HG03139 (cell line): ENCODE results near the gene NECTIN2.
A peak's percentile ranks its signal among the peaks of the same experiment; 100 is the strongest.
"Not testable (repeated sequence)": the region's sequence is repeated elsewhere in the genome, so short reads cannot be mapped to it uniquely, and the experiment has no call there.

Source experiments
- ATAC-seq: cut with Tn5 transposase; IDR thresholded peaks from one replicate; pipeline ENCODE4 v1.9.1; 2021; ENCODE audit not compliant: unreplicated experiment

Gene NECTIN2

GRCh38 chr19:44904426-44904994 lies 58.4 kb downstream of the NECTIN2 start:
- no peak for ATAC-seq

- no peak for ATAC-seq
These were observed 59.5 kb downstream of the NECTIN2 start, which contains the start of gene APOE for GRCh38 chr19:44905437-44906160. Gene APOE (plus strand): TSS chr19:44905796. CDS start chr19:44906625, 829 bp downstream.

GRCh38 chr19:44907613-44908012 lies 61.5 kb downstream of the NECTIN2 start:
- no peak for ATAC-seq

GRCh38 chr19:44908074-44908835 lies 62.2 kb downstream of the NECTIN2 start:
- ATAC-seq: no peak

DNA sequence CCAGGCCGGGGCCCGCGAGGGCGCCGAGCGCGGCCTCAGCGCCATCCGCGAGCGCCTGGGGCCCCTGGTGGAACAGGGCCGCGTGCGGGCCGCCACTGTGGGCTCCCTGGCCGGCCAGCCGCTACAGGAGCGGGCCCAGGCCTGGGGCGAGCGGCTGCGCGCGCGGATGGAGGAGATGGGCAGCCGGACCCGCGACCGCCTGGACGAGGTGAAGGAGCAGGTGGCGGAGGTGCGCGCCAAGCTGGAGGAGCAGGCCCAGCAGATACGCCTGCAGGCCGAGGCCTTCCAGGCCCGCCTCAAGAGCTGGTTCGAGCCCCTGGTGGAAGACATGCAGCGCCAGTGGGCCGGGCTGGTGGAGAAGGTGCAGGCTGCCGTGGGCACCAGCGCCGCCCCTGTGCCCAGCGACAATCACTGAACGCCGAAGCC lies 62.8 kb downstream of the NECTIN2 start:
- no peak for ATAC-seq

- no peak for ATAC-seq
These were observed 63.7 kb downstream of the NECTIN2 start for GRCh38 chr19:44909775-44910174.

DNA sequence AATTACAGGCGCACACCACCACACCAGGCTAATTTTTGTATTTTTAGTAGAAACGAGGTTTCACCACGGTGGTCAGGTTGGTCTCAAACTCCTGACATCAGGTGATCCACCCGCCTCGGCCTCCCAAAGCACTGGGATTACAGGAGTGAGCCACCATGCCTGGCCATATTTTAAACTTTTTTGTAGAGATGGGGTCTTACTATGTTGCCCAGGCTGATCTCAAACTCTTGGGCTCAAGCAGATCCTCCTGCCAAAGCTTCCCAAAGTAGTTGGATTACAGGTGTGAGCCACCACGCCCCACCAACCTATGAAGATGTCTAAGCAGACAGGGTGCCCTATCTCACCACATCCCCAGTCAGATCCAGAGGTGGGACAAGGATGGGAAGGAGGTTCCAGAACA lies 65.8 kb downstream of the NECTIN2 start:
- not testable (repeated sequence) for ATAC-seq

GRCh38 chr19:44912854-44913253 lies 66.8 kb downstream of the NECTIN2 start:
- no peak for ATAC-seq

- not testable (repeated sequence) for ATAC-seq
These were observed 67.7 kb downstream of the NECTIN2 start for GRCh38 chr19:44913512-44914432.

DNA sequence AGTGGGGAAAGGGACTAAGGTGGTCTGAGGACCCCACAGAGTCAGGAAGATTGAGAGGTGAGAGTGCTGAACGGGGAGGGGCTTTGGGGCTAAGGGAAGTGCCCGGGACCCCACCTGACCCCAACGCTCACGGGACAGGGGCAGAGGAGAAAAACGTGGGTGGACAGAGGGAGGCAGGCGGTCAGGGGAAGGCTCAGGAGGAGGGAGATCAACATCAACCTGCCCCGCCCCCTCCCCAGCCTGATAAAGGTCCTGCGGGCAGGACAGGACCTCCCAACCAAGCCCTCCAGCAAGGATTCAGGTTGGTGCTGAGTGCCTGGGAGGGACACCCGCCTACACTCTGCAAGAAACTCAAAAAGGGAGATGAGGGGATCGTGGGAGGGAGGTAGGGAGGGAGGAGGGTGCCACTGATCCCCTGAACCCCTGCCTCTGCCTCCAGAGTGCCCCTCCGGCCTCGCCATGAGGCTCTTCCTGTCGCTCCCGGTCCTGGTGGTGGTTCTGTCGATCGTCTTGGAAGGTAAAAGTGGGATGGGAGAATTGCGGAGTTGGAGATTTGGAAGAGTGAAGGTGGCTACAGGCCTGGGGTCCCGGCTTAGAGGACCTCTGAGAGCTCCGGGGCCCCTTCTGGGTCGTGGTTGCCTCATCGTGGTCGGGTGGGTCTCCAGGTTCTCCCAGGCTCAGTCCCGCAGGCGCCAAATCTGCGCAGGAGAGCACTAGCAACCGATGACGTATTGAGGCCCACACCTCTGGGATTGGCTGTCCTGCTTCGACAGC lies 68.5 kb downstream of the NECTIN2 start, which contains the start of gene APOC1:
APOC1 (plus strand) TSS at position 176 of the 774 bp plus-strand sequence; CDS start at position 460, 284 bp downstream.
- ATAC-seq: peak; percentile 91

GRCh38 chr19:44924243-44924725 lies 78.2 kb downstream of the NECTIN2 start:
- no peak for ATAC-seq

- no peak for ATAC-seq
These were observed 79.2 kb downstream of the NECTIN2 start for GRCh38 chr19:44925114-44925891.

- ATAC-seq: not testable (repeated sequence)
These were observed 80.4 kb downstream of the NECTIN2 start for GRCh38 chr19:44926245-44927077.

GRCh38 chr19:44927746-44928145 lies 81.6 kb downstream of the NECTIN2 start:
- ATAC-seq: no peak

GRCh38 chr19:44930088-44930487 lies 84.0 kb downstream of the NECTIN2 start:
- no peak for ATAC-seq

DNA sequence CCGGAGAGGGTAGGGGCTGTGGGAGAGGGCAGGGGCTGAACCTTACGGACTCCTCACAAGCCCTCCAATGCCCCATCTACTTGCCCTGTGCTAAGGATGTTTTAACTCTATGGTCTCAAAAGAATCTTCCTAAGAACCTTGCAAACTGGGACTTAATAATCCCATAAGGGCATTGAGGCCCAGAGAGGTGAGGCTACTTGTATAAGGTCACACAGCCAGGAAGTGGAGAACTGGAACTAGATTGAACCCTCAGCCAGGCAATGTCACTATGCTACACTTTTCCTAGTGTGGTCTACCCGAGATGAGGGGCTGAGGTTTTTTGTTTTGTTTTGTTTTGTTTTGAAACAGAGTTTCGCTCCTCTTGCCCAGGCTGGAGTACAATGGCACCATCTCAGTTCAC lies 85.4 kb downstream of the NECTIN2 start:
- no peak for ATAC-seq
